NCI-H1417 treated with DMSO at 0.1 percent for 48 hours (cell line): ENCODE measurements around the gene CXCL17.
"Not testable (repeated sequence)": the region's sequence is repeated elsewhere in the genome, so short reads cannot be mapped to it uniquely, and the experiment has no call there.

Experiments
- DNase-seq: peaks from one replicate; lab custom pipeline; 2025; lab: John Stamatoyannopoulos, UW

Gene CXCL17

DNA sequence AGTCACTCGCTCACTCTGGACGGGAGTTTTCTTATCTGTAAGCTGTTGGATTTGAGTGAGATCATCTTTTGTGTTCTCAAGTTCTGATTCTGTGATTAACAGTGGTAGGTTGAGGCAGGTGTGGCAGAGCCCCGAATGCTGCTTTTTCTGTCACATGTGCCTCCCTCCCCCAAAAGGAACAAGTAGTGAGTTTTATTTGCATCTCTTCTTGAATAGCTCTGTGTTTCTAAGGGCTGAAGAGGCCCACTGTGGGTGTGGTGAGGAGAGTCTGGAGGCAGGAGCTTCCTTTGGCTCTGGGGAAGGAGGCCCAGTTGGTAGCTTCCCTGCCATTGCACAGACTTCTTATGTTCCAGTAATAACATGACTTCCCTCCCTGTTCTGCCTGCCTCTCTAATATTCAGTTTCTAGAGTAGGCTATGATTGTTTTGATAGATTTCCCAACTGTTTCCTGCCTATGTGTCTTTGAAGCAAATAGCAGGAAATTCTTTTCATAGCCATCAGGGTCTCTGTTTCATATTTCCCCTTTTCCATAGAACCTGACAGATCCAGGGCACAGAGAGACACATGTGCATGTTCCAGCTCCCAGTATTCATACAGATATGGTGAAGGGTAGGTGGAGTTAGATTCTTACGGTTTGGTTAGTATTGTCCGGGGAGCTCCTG is 23.9 kb upstream of the CXCL17 start:
- no peak for DNase-seq

DNA sequence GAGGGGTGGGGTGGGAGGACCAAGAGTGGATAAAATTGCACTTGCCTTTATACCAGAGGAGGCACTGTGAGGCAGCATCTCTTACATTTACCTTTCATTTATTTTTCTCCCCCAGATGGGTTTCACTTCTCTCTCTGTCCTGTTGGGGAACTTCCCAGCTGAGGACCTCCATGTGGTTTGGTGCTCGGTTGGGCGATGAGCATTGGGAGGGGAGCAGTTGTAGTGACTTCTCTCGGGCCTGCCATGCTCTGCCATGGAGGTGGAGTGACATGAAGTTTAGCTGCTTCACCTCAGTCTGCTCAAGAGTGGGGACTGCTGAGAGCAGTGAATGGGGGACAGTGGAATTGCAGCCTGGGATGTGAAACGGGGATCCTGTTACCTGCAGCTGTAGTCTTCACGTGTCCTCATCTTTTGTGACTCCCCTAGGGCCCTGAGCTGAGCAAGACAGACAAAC is 23.1 kb upstream of the CXCL17 start:
- DNase-seq: no peak

DNA sequence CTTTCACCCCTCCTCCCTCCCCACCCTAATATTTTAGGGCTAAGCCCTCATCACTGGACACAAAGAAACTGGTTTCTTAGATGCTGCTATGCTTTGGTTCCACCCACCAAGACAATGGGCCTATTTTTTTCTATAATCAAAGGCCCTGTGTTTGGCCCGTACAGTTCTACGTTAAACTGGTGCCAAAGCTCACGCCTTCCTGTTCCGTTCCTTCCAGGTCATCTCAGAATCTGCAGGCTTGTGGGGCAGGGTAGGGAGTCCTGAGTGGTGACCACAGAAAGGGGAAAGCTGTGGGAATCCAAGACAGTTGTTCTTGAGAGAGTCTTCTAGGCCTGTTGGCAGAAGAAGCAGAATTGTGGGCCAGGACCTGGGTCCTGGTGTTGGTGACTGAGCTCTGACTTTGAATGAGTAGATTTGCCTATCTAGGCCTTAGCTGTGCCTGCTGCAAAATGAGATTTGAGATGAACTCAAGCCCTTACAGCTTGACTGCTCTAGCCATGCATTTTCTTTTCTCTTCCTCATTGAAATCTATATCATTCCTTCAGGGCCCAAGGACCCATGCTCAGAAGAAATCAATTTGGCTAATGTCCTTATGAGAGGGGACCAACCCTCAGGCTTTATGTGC is 19.1 kb upstream of the CXCL17 start:
- no peak for DNase-seq

DNA sequence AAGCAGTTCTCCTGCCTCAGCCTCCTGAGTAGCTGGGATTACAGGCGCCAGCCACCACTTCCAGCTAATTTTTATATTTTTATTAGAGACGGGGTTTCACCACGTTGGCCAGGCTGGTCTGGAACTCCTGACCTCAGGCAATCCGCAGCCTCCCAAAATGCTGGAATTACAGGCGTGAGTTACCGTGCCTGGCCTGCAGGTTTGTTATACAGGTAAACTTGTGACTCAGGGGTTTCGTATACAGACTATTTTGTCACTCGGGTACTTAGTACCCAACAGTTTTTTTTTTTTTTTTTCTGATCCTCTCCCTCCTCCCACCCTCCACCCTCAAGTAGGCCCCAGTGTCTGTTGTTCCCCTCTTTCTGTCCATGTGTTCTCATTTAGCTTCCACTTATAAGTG is 18.5 kb upstream of the CXCL17 start:
- DNase-seq: not testable (repeated sequence)

DNA sequence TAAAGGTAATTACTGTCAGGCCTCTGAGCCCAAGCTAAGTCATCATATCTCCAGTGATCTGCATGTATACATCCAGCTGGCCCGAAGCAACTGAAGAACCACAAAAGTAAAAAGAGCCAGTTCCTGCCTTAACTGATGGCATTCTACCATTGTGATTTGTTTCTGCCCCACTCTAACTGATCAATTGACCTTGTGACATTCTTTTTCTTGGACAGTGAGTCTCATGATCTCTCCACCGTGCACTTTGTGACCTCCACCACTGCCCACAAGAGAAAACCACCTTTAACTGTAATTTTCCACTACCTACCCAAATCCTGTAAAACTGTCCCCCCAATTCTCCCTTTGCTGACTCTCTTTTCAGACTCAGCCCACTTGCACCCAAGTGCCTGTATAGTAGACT is 17.2 kb upstream of the CXCL17 start:
- no peak for DNase-seq

DNA sequence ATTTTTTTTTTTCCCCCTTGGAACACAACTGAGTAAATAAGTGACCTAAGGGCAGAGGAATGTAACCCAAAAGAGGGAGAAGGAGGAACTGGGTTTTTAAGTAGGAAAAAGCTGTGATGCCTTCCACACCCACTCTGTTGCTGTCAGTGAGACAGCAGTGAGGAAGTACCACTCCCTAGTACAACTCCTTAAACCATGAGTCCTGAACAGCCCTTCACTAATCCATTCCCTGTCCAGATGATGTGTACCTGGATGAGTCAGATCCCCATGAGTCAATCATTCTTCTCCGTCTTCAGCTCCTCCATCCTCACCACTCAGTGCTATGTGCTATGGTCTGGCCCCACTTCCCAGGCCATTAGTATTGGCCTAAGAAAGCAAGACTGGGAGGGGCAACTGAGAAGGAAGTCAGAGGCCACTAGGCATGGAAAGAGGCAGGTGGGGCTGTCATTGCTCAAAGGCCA is 12.9 kb upstream of the CXCL17 start:
- no peak for DNase-seq

DNA sequence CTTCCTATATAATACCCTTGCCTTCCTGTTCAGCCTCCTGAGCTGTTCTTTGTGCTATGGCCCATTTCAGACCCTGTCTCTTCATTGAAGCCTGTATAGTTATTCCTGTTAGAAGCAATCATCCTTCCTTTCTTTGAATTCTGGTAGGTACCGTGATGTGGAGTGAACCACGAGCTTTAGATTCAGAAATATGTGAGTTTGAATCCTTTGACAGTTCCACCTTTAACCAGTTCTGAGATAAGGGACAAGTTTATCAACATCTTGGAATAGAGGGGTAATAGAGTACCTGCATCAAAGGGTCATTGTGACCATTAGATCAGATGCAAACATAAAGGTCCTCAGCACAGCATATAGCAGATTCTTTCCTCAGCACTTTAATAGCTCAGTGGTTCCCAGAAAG is 12.3 kb upstream of the CXCL17 start:
- DNase-seq: no peak

DNA sequence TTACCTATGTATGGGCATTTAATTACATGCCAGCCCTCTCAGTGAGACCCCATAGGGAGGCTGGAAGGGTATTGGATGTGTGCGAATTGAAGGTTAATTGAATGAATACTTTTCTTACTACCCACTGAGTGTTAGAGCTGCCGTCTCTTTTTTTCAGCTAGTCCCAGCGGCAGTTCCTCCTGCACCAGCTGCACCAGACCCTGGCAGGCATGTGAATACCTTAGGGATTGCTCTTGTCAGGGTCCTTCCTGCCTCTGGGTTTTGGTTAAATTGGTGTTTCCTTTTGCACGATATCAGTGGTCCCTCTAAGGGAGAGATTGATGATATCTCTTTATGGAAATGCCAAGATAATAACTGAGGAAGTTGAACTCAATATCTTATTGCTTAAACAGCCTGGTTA is 9.8 kb upstream of the CXCL17 start:
- DNase-seq: no peak

DNA sequence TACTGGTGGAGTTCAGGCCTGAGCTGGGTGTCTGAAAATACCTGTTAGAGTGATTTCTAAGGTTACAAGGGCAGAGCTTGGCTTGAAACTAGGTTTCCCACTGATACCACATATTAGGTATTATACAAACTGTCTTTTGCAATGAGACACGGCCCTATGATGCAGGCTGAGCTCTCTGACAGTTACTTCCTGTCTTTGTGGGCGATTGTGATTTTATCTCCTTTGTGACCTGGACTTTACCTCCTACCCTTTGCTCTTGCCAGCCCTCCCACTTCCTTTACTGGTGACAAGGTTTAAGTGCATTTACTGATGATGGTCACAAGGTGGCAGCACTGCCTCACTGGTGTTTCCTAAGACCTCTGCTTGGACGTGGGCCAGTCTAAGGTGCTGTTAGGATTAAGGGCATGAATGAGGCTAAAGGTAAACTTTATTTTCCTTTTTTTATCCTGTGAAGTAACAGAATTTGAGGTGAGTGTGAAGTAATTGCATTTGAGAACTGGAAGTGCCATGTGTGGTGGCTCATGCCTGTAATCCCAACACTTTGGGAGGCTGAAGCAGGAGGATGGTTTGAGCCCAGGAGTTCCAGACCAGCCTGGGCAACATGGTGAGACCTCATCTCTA is 7.7 kb upstream of the CXCL17 start:
- DNase-seq: peak; percentile 21

DNA sequence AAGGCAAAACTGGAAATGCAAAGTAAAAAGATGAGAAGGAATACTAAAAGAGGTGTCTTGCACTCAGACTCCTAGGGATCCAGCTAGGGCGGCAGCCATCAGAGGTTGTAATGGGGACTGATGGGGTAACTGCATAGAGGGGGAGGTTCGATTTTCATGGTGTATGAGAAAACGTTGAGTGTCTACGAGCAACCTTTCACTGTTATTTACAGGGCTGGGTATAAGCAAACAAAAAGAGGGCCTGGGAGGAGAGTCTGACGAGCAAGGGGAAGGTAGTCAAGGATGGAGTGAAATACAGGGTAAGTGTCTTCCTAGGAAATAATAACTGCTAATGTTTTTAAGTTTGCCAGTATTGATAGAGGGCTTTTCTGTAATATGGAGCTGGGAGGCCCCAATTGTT is 5.6 kb upstream of the CXCL17 start:
- DNase-seq: not testable (repeated sequence)

DNA sequence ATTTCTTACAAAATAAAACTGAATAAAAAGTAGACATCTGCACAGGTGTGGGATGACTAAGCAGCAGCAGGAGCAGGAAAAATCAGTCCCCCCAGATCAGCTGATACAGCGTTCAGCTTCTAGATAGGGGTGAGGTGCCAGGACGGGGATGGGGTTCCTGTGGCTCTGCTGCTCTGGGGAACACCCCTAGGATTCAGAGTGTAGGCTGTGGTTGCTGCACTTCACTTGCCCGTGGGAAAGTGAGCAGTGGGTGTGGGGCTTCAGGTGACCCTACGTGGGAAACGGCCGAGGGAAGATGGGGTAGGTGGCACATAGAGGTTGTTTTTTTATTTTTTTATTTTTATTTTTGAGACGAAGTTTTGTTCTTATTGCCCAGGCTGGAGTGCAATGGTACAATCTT is 3.2 kb upstream of the CXCL17 start:
- DNase-seq: no peak

DNA sequence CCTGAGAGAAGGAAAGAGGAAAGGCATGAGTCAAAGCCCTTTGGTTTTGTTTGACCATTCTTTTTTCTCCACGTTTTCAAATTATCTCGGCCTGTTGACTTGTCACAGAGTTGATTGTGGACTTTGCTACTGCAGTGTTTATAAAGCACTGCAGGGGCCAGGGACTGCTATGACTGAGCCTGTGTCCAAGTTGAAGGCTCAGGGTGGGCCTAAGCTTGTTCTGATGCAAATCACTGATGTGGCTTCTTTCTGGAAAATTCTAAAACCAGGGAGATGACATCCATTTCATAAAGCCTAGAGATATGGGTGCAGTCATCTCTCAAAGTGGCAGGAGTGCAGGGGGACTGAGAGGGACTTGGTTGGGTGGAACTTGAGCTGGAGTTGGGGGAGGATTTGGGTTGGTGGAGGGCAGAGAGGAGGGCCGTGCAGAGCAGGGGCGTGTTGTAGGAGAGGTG is 1.2 kb upstream of the CXCL17 start:
- no peak for DNase-seq

DNA sequence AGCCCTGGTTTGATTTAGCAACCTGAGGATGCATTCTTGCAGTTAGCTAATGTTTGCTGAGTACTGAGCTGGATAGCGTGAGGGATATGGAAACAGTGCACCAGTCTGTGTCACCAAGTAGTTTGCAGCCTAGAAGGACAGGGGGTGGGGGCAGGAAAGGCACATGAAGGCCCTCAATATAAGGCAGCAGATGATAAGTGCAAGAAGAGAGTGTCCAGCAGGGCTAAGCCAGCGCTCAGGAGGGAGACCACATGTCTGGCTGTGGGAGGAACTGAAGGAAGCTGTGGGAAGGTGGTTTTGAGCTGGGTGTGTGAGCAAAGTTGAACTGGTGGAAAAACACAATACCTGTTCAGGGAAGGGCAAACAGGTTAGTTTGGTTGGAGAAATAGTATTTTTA is 1.7 kb downstream of the CXCL17 start:
- no peak for DNase-seq

DNA sequence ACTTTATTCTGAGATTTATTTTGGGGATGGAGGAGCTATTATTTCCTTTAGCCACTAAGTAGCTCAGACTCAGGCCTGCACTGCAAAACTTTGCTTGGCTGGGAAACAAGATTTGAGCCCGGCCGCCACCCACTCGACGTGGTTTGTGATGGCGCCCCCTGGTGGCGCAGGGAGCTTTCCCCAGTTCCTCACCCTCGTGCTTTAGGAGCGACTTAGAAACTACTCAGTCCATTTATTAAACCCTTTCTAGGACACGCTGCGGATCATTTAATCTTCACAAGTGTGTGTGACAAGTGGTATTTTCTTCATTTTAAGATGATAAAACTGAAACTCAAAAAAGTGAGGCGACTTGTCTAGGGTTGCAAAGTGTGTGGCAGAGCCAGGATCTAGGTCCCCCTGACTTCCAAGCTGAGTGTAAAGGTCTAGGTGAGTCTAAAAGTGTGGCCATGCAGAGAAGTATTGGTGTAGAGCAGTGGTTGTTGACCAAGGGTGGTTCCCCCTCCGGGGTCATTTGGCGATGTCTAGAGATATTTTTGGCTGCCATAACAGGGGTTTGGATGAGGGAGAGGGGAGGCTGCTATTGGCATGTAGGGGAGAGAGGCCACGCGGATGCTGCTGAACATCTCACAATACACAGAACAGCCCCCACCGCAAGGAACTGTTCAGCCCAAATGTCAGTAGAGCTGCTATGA is 2.2 kb downstream of the CXCL17 start:
- DNase-seq: no peak

DNA sequence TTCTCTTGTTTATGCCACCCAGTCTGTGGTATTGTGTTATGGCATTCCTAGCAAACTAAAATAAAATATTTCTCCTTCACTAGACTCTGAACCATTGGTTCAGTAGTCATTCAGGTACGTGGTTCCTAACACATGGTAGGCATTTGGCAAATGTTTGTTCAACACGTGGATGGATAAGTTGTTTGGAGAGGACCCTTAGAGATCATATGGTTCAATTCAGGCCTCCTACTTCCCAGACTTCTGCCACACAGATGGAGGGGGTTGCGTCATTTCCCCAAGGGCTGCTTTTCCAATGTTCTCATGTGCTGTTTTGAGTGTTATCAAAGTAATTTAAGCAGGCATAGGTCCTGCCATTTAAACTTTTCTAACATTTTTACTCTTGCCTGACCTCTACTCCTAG is 6.7 kb downstream of the CXCL17 start:
- DNase-seq: no peak

DNA sequence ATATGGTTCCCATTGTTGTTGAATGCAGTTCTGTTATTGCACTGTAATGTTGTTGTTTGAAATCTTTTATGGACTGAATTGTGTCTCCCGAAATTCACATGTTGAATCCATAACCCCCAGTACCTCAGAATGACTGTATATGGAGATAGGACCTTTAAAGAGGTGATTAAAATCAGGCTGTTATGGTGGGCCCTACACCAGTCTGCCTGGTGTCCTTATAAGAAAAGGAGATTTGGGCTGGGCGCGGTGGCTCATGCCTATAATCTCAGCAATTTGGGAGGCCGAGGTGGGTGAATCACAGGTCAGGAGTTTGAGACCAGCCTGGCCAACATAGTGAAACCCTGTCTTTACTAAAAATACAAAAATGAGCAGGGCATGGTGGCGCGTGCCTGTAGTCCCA is 7.4 kb downstream of the CXCL17 start:
- DNase-seq: no peak

DNA sequence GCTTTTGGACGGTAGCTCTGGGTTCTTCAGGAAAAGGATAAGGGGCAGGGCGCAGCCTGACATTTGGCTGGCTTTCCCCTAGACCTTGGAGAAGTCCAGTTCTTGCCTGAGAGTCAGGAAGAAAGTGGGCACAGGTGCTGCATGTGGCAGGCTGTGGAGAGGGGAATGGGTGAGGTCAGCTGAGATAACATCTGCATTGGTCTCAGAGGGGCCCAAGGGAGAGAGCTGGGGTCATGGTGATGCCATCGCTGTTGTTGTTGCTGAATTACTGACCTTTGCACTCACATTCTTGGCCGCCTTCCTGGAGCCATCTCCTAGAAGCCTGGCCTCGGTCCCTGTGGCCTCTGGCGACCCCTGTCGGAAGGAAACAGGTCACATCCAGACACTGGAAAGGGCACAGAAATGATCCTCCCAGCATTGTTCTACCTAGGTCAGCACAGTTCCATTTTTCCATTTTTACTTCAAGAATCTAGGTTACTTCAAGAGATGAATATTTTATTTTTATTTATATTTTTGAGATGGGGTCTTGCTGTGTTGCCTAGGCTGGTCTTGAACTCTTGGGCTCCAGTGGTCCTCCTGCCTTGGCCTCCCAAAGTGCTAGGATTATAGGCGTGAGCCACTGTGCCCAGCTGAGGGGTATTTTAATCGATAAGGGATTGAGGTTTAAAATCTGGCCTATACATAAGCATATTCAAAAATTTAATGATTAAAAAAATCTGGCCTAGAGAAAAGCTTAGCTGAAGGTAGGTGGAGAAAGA is 9.1 kb downstream of the CXCL17 start:
- no peak for DNase-seq

DNA sequence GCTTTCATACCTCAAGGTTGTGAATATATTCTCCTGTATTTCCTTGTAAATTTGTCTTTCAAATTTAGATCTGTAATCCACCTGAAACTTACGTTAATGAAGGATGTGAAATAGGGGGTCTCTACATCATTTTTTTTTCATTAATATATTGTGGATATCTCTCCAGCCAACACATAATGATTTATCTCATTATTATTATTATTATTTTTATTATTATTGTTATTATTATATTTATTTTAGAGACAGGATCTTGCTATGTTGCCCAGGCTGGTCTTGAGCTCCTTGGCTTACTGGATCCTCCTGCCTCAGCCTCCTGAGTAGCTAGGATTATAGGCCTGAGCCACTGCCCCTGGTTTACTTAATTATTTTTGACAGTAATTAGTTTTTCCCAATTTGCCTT is 11.3 kb downstream of the CXCL17 start:
- DNase-seq: no peak

DNA sequence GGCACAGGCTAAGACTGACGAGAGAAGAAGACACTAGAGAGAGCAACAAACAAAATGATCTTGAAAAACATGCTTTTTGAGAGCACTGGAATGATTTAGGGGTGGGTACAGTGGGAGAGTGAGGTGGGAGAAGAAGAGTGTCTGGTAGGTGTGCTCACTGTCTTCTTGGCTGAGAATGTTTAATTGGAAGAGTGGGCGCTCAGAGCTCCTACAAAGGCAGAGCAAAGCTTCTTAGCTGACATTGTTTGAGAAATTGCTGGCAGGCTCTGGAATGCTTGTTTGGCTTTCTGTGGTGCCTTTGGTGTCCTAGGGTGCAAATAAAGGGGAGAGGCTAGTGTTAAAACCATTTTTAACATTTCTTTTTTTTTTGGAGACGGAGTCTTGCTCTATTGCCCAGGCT is 14.1 kb downstream of the CXCL17 start:
- no peak for DNase-seq

DNA sequence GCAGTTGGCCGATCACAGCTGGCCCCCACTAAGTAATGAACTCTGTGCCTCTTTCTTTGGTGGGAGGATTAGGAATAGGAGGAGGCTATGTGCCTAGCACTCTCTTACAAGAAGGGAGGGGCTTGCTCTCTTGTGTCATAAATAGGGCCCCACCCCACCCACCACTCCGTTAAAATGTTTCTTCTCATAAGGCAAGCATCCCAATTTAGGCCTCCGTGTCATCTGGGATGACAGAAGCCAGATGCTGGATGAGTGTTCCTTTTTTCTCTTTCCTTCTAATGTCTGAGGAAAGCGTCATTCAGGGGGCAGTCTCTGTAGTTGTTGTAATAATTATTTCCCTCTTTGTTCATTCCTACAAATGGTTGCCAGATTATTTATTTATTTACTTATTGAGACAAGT is 15.4 kb downstream of the CXCL17 start, which contains the start of gene LIPE:
Gene LIPE (minus strand): TSS at position 76 of the 400 bp plus-strand sequence. CDS start 239 bp downstream, outside the sequence.
- no peak for DNase-seq

DNA sequence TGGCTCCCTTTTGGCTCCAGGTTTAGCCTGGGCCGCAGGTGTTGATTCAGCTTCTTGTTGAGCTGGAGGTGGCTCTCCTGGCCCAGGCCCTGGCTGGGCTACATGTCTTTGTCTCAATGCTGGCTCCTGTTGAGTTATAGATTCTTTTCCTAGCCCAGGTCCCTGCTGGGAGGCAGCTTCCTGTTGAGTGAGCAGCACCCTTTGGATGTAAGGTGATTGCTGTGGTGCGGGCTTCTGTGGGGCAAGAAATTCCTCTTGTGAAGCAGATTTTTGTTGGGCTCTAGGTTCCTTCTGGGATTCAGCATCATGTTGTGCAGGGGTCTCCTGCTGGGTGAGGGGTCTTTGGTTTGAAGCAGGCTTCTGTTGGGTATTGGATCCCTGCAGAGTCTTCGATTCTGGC is 16.1 kb downstream of the CXCL17 start:
- no peak for DNase-seq

DNA sequence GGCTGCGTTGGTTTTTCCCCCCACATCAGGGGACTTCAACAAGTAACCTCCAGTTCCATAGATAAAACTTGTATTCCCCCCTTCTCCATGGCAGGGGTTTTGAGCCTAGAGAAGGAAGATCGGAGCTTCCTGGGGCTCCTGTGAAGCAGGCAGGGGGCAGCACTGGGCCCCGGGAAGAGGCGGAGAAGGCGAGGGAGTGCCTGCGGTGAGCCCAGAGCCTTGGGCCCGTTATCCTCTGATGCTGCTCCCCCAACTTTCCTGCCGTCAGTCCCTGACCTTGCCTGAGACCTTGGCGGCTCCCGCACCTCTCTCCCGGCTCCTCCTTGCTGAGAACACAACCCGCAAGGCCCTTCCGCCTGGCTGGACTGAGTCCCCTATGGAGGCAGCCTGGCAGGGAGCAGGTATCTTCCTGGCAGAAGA is 18.0 kb downstream of the CXCL17 start:
- DNase-seq: no peak
